B cell (primary cell): ENCODE results near the gene ATP10B.

Experiments
- EZH2 ChIP-seq: IDR thresholded peaks from 2 replicates; pipeline ENCODE4 v1.6.1; 2012; ENCODE audit warnings: borderline replicate concordance, low read depth, mild to moderate bottlenecking, moderate library complexity, low read length; ENCODE audit not compliant: insufficient read depth, poor library complexity, severe bottlenecking
- TF ChIP-seq, protein P1 (sequence below): fragments of 200-600 bp; IDR thresholded peaks from one replicate; pipeline ENCODE4 v1.8.0; 2022; ENCODE audit warnings: antibody characterized with exemption, mild to moderate bottlenecking

DNA sequence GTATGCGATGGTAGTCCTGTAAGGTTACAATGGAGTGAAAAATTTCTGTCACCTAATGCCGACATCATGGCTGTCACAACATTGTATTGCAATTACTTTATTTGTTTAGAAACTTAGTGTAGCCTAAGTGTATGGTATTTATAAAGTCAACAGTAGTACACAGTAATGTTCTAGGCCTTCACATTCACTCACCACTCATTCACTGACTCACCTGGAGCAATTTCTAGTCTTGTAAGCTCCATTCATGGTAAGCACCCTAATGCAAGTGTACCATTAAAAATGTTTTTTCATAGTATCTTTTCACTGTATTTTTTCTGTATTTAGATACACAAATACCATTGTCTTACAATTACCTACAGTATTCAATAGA, 58.5 kb downstream of the ATP10B start:
- TF ChIP-seq, protein P1, sequence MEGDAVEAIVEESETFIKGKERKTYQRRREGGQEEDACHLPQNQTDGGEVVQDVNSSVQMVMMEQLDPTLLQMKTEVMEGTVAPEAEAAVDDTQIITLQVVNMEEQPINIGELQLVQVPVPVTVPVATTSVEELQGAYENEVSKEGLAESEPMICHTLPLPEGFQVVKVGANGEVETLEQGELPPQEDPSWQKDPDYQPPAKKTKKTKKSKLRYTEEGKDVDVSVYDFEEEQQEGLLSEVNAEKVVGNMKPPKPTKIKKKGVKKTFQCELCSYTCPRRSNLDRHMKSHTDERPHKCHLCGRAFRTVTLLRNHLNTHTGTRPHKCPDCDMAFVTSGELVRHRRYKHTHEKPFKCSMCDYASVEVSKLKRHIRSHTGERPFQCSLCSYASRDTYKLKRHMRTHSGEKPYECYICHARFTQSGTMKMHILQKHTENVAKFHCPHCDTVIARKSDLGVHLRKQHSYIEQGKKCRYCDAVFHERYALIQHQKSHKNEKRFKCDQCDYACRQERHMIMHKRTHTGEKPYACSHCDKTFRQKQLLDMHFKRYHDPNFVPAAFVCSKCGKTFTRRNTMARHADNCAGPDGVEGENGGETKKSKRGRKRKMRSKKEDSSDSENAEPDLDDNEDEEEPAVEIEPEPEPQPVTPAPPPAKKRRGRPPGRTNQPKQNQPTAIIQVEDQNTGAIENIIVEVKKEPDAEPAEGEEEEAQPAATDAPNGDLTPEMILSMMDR: no peak
- TF ChIP-seq EZH2: no peak
